Measurements from ENCODE around the gene KIF24. TPM values are rescaled to one million over a fixed set of nuclear protein-coding genes. Genes with fewer than 3 reads are reported as not detected.
"Not testable (repeated sequence)": the region's sequence is repeated elsewhere in the genome, so short reads cannot be mapped to it uniquely, and the experiment has no call there.

Gene KIF24
- total RNA-seq, 1 donor from 2014 or later: 0.33 TPM

GRCh38 chr9:34332076-34332964, 3.3 kb upstream of the KIF24 start:
- peak; percentile 60 for ATAC-seq

GRCh38 chr9:34331196-34331595, 2.1 kb upstream of the KIF24 start:
- no peak for DNase-seq (ENCODE audit: low spot score)
- ATAC-seq: no peak

More at GRCh38 chr9:34332076-34332964, 3.3 kb upstream of the KIF24 start:
- no peak for DNase-seq (ENCODE audit: low spot score)

GRCh38 chr9:34328500-34328986, 525 bp downstream of the KIF24 start:
- DNase-seq (ENCODE audit: low spot score): no peak
- ATAC-seq: no peak

GRCh38 chr9:34326690-34327089, 2.4 kb downstream of the KIF24 start:
- DNase-seq (ENCODE audit: low spot score) (no peak), ATAC-seq (no peak)

GRCh38 chr9:34322899-34323591, 6.0 kb downstream of the KIF24 start:
- ATAC-seq: no peak
- DNase-seq (ENCODE audit: low spot score): no peak

GRCh38 chr9:34321451-34321850, 7.6 kb downstream of the KIF24 start:
- DNase-seq (ENCODE audit: low spot score): no peak
- no peak for ATAC-seq

GRCh38 chr9:34318163-34318790, 10.8 kb downstream of the KIF24 start:
- ATAC-seq: no peak

GRCh38 chr9:34317436-34317835, 11.6 kb downstream of the KIF24 start:
- DNase-seq (ENCODE audit: low spot score) (no peak), ATAC-seq (no peak)

More at GRCh38 chr9:34318163-34318790, 10.8 kb downstream of the KIF24 start:
- DNase-seq (ENCODE audit: low spot score): no peak

- ATAC-seq: no peak
- no peak for DNase-seq (ENCODE audit: low spot score)
Observed at GRCh38 chr9:34311499-34312185, 17.4 kb downstream of the KIF24 start.

- ATAC-seq: no peak
- no peak for DNase-seq (ENCODE audit: low spot score)
Observed at GRCh38 chr9:34310215-34310614, 18.9 kb downstream of the KIF24 start.

- DNase-seq (ENCODE audit: low spot score); ATAC-seq: not testable (repeated sequence)
Observed at GRCh38 chr9:34308316-34308715, 20.8 kb downstream of the KIF24 start.

GRCh38 chr9:34301064-34301463, 28.0 kb downstream of the KIF24 start:
- not testable (repeated sequence) for DNase-seq (ENCODE audit: low spot score); ATAC-seq

GRCh38 chr9:34292552-34292951, 36.5 kb downstream of the KIF24 start:
- DNase-seq (ENCODE audit: low spot score) (no peak), ATAC-seq (no peak)

- DNase-seq (ENCODE audit: low spot score) (no peak), ATAC-seq (no peak)
Observed at GRCh38 chr9:34291423-34291822, 37.6 kb downstream of the KIF24 start.

GRCh38 chr9:34291023-34291422, 38.0 kb downstream of the KIF24 start:
- no peak for DNase-seq (ENCODE audit: low spot score)
- ATAC-seq: no peak

- DNase-seq (ENCODE audit: low spot score) (no peak), ATAC-seq (no peak)
Observed at GRCh38 chr9:34289159-34289558, 39.9 kb downstream of the KIF24 start.

- ATAC-seq (no peak), DNase-seq (ENCODE audit: low spot score) (no peak)
Observed at GRCh38 chr9:34282096-34282495, 47.0 kb downstream of the KIF24 start.

GRCh38 chr9:34279411-34279810, 49.7 kb downstream of the KIF24 start:
- DNase-seq (ENCODE audit: low spot score) (no peak), ATAC-seq (no peak)
